Measurements from ENCODE around the gene ACTG1. TPM values are rescaled to one million over a fixed set of nuclear protein-coding genes. Genes with fewer than 3 reads are reported as not detected.

ACTG1 gene
- polyA plus RNA-seq, 1 of the 3 experiments (the other 2 are of a cell fraction), result 7,871 TPM

DNA sequence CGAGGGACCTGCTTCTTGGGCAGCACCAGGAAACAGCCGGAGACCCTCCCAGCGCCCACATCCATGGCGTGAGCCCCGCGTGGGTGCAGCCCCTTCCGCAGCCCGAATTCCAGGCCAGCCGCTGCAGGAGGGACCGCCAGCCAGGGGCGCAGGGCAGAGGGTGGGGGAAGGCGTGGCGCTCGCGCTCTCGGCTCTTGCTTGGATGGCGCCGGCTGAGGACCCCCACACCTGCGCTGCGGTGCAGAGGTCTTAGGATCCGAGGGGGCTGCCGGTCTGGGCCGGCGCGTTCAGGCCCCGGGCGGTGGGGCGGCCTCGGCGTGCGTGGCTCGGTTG, 28.8 kb downstream of the ACTG1 start (continued):
- TF ChIP-seq, protein P1, sequence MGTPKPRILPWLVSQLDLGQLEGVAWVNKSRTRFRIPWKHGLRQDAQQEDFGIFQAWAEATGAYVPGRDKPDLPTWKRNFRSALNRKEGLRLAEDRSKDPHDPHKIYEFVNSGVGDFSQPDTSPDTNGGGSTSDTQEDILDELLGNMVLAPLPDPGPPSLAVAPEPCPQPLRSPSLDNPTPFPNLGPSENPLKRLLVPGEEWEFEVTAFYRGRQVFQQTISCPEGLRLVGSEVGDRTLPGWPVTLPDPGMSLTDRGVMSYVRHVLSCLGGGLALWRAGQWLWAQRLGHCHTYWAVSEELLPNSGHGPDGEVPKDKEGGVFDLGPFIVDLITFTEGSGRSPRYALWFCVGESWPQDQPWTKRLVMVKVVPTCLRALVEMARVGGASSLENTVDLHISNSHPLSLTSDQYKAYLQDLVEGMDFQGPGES (IDR thresholded peaks at IDR 0.05; ENCODE audit: low read depth, low read length), result no peak
- TF ChIP-seq ZBTB33 (IDR thresholded peaks at IDR 0.05; ENCODE audit: borderline replicate concordance, low read depth) (no peak), FOXM1 (IDR thresholded peaks at IDR 0.05; ENCODE audit: low read depth) (no peak), RFX5 (IDR thresholded peaks at IDR 0.05; ENCODE audit: low read length) (no peak)
- TF ChIP-seq, protein P2, sequence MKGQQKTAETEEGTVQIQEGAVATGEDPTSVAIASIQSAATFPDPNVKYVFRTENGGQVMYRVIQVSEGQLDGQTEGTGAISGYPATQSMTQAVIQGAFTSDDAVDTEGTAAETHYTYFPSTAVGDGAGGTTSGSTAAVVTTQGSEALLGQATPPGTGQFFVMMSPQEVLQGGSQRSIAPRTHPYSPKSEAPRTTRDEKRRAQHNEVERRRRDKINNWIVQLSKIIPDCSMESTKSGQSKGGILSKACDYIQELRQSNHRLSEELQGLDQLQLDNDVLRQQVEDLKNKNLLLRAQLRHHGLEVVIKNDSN (IDR thresholded peaks at IDR 0.05; ENCODE audit: borderline replicate concordance, low read depth), result no peak

- no peak overlapping the region for H2AFZ ChIP-seq (ENCODE audit: low read depth)
- TF ChIP-seq TEAD4 (IDR thresholded peaks at IDR 0.05; ENCODE audit: borderline replicate concordance, insufficient read depth) (no peak), SMC3 (IDR thresholded peaks at IDR 0.05; ENCODE audit: low read depth, low read length) (no peak)
- TF ChIP-seq, protein P3, sequence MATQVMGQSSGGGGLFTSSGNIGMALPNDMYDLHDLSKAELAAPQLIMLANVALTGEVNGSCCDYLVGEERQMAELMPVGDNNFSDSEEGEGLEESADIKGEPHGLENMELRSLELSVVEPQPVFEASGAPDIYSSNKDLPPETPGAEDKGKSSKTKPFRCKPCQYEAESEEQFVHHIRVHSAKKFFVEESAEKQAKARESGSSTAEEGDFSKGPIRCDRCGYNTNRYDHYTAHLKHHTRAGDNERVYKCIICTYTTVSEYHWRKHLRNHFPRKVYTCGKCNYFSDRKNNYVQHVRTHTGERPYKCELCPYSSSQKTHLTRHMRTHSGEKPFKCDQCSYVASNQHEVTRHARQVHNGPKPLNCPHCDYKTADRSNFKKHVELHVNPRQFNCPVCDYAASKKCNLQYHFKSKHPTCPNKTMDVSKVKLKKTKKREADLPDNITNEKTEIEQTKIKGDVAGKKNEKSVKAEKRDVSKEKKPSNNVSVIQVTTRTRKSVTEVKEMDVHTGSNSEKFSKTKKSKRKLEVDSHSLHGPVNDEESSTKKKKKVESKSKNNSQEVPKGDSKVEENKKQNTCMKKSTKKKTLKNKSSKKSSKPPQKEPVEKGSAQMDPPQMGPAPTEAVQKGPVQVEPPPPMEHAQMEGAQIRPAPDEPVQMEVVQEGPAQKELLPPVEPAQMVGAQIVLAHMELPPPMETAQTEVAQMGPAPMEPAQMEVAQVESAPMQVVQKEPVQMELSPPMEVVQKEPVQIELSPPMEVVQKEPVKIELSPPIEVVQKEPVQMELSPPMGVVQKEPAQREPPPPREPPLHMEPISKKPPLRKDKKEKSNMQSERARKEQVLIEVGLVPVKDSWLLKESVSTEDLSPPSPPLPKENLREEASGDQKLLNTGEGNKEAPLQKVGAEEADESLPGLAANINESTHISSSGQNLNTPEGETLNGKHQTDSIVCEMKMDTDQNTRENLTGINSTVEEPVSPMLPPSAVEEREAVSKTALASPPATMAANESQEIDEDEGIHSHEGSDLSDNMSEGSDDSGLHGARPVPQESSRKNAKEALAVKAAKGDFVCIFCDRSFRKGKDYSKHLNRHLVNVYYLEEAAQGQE (IDR thresholded peaks at IDR 0.05; ENCODE audit: low read depth, low read length), result no peak
- 83% methylated on average over 13 of the region's 29 CpGs for WGBS (ENCODE audit: low lambda C conversion rate)
- H3F3A ChIP-seq (replicated peaks; ENCODE audit: insufficient read depth), result peaks cover 14% of the 10 kb centered on the region
- peaks cover 3 to 53% of the 10 kb centered on the region in 2 experiments; a peak in 2 of 4 replicates for H3K4me1 ChIP-seq (ENCODE audit: control insufficient read depth in 1 of 2, insufficient read depth in 2 of 2, low read depth in 1 of 2, low read length in 1 of 2)
- POLR2A ChIA-PET, result no interaction called here
- H3K4me3 ChIP-seq (ENCODE audit: low read depth in 2 of 2, low read length in 1 of 2), result no peak overlapping the region
- H3K27ac ChIP-seq (ENCODE audit: low read depth in 2 of 2, low read length in 1 of 2), result no peak overlapping the region
- no peaks in the 10 kb centered on the region for H3K79me2 ChIP-seq (ENCODE audit: insufficient read depth)
- H4K20me1 ChIP-seq (ENCODE audit: insufficient read depth), result no peaks in the 10 kb centered on the region
- no peak for DNase-seq
- no peak overlapping the region for H3K4me2 ChIP-seq
- no peaks in the 10 kb centered on the region for H3K9me3 ChIP-seq
- H3K36me3 ChIP-seq (replicated peaks in 1 of 2; ENCODE audit: control insufficient read depth in 1 of 2, insufficient read depth in 2 of 2, low read length in 1 of 2), result no peaks in the 10 kb centered on the region
- H3K9me2 ChIP-seq, result no peaks in the 10 kb centered on the region
- CTCF ChIA-PET, result interaction anchor here (0.7 to 8.1 kb wide), 47 partner anchors 9 to 341 kb away, joined by 3 to 140 read pairs (median 7); partner anchors contain the start of genes BAHCC1 and SLC38A10
- no peak overlapping the region for H3K9ac ChIP-seq
- no peaks in the 10 kb centered on the region for H3K27me3 ChIP-seq (ENCODE audit: insufficient read depth)
Measured at GRCh38 chr17:81483085-81483861, 29.3 kb downstream of the ACTG1 start.

Data from SK-N-SH (cell line).